Measurements from ENCODE around the gene OPN3.

DNA sequence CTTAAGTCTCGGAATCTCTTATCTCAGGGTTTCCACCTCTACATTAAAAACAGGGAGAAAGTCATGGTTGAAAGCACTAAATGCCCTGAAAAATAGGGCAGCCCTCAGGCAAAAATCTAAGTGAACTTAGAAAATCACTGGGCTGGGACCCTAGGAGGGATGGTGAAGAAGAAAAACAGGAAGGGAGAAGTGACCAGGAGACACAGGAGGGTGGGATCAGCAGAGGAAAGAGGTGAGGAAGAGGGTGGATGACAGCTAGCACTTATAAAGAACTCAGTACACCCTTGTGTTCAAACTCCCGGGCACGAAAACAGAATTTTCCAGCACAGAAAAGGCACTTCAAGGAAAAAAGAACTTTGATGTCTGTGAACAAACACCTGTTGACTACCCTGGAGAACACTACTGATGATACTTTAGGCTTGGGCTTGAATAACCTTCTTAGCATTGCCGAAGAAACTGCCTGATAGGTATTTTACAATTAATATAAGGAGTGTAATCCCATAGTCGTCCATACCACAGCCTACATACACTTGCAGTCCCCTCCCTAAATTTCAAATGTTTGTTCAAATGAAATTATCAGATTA is 2.0 kb downstream of the OPN3 start:
- TF ChIP-seq, protein P1, sequence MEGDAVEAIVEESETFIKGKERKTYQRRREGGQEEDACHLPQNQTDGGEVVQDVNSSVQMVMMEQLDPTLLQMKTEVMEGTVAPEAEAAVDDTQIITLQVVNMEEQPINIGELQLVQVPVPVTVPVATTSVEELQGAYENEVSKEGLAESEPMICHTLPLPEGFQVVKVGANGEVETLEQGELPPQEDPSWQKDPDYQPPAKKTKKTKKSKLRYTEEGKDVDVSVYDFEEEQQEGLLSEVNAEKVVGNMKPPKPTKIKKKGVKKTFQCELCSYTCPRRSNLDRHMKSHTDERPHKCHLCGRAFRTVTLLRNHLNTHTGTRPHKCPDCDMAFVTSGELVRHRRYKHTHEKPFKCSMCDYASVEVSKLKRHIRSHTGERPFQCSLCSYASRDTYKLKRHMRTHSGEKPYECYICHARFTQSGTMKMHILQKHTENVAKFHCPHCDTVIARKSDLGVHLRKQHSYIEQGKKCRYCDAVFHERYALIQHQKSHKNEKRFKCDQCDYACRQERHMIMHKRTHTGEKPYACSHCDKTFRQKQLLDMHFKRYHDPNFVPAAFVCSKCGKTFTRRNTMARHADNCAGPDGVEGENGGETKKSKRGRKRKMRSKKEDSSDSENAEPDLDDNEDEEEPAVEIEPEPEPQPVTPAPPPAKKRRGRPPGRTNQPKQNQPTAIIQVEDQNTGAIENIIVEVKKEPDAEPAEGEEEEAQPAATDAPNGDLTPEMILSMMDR (tag by site-specific recombination; IDR thresholded peaks at IDR 0.05), result no peak
- no peak for TF ChIP-seq YY1 (tag by site-specific recombination; IDR thresholded peaks at IDR 0.05)

All from HEK293 (cell line).